HepG2 (cell line): ENCODE results near the gene SPACDR. TPM values are rescaled to one million over a fixed set of nuclear protein-coding genes. Genes with fewer than 3 reads are reported as not detected.

Experiments used
- ATAC-seq: fragments of 200-7000 bp; cut with Tn5 transposase; 3 replicates; pipeline ENCODE4 v1.9.1; 2020; ENCODE audit warnings: mild to moderate bottlenecking, moderate library complexity
- BruUV-seq: library from RNA; stranded (reverse); fragments of 400-500 nt; replicated peaks from 2 replicates; lab custom pipeline; 2021; lab: Mats Ljungman, UMichigan
- CTCF ChIA-PET: fragments of 300-600 bp; formaldehyde crosslinking; extraction: SDS; loops from one replicate; lab custom pipeline; 2021; ENCODE audit warnings: low total read pairs, inconsistent platforms, low intra/inter-chr PET ratio; lab: Yijun Ruan, JAX
- POLR2A ChIA-PET: fragments of 350-600 bp; sonication (Branson Sonifier 250); formaldehyde crosslinking; loops from one replicate; lab custom pipeline; 2020; ENCODE audit warnings: antibody characterized with exemption, inconsistent platforms; lab: Yijun Ruan, JAX
- DNase-seq: peaks from one replicate; pipeline ENCODE4 v3.0.0-alpha.2; 2015; ENCODE audit warnings: low spot score
- FAIRE-seq: peaks from 3 replicates; lab custom pipeline; 2011; peaks lifted over from hg19 to GRCh38; lab: Jason Lieb, UNC
- H2AFZ ChIP-seq: one replicate; pipeline ENCODE4 v1.6.1; 2011; ENCODE audit warnings: low read length, inconsistent platforms
- H3K27ac ChIP-seq: fragments of 300-600 bp; 3 replicates; pipeline ENCODE4 v1.8.0; 2011; ENCODE audit warnings: mixed run types, mild to moderate bottlenecking, mixed read lengths, low read length, inconsistent platforms; ENCODE audit not compliant: insufficient read depth; ENCODE audit errors: extremely low read length
- H3K27me3 ChIP-seq, 2 experiments: fragments of 200-600 bp in 1 of 2; 2 replicates in 1 of 2; 3 replicates in 1 of 2; pipeline versions ENCODE4 v1.6.0 to v1.8.0; 2011; ENCODE audit warnings: low read length in 2 of 2, mild to moderate bottlenecking in 2 of 2, moderate library complexity in 2 of 2, inconsistent platforms in 1 of 2; ENCODE audit not compliant: insufficient read depth in 2 of 2, control insufficient read depth in 1 of 2
- H3K36me3 ChIP-seq, 2 experiments: fragments of 200-600 bp in 1 of 2; replicated peaks in 1 of 2; 2 replicates in 1 of 2; 3 replicates in 1 of 2; pipeline versions ENCODE4 v1.5.1 to v1.8.0; 2011; ENCODE audit warnings: low read length in 2 of 2, inconsistent platforms in 1 of 2; ENCODE audit not compliant: insufficient read depth in 2 of 2, control insufficient read depth in 1 of 2
- H3K4me1 ChIP-seq: 2 replicates; pipeline ENCODE4 v1.5.1; 2012; ENCODE audit warnings: low read length, inconsistent platforms; ENCODE audit not compliant: insufficient read depth
- H3K4me2 ChIP-seq: 2 replicates; pipeline ENCODE4 v1.6.0; 2011; ENCODE audit warnings: low read depth, low read length, inconsistent platforms
- H3K4me3 ChIP-seq, 3 experiments: fragments of 200-600 bp in 1 of 3; sonication (generic), shearing (Covaris generic) in 1 of 3; replicated peaks in 1 of 3; 2 replicates each; pipeline ENCODE4 v1.5.1; 2011 to 2016; ENCODE audit warnings: low read length in 3 of 3, inconsistent platforms in 2 of 3, low read depth in 2 of 3, mild to moderate bottlenecking in 2 of 3, control low read depth in 1 of 3, mixed read lengths in 1 of 3; ENCODE audit not compliant: insufficient read depth in 1 of 3
- H3K79me2 ChIP-seq: one replicate; pipeline ENCODE4 v1.6.1; 2011; ENCODE audit warnings: low read length, inconsistent platforms; ENCODE audit not compliant: insufficient read depth
- H3K9ac ChIP-seq: 2 replicates; pipeline ENCODE4 v1.6.0; 2011; ENCODE audit warnings: mild to moderate bottlenecking, low read depth, low read length, inconsistent platforms; ENCODE audit not compliant: insufficient read depth
- H3K9me3 ChIP-seq: 2 replicates; pipeline ENCODE4 v1.5.1; 2012; ENCODE audit warnings: mild to moderate bottlenecking, low read length
- H4K20me1 ChIP-seq: 2 replicates; pipeline ENCODE4 v1.6.0; 2011; ENCODE audit warnings: inconsistent platforms, mild to moderate bottlenecking, low read length, moderate library complexity; ENCODE audit not compliant: insufficient read depth
- ARID2 ChIP-seq: sonication (generic); formaldehyde crosslinking; IDR thresholded peaks from 2 replicates; pipeline ENCODE4 v1.8.1; 2022; ENCODE audit warnings: mild to moderate bottlenecking, missing genetic modification reagents, borderline replicate concordance
- EP300 ChIP-seq, 3 experiments: sonication (generic) in 1 of 3; formaldehyde crosslinking in 1 of 3; IDR thresholded peaks; 2 replicates each; pipeline versions ENCODE4 v1.5.1 to v1.6.1; 2011 to 2020; ENCODE audit warnings: low read depth in 2 of 3, low read length in 2 of 3, borderline replicate concordance in 1 of 3, improper control_type of control experiment in 1 of 3, mild to moderate bottlenecking in 1 of 3, missing genetic modification reagents in 1 of 3, moderate library complexity in 1 of 3
- FOSL1 ChIP-seq: sonication (generic); formaldehyde crosslinking; IDR thresholded peaks from 2 replicates; pipeline ENCODE4 v1.9.0; 2021; ENCODE audit warnings: missing genetic modification reagents, borderline replicate concordance
- KDM1A ChIP-seq: IDR thresholded peaks from 2 replicates; pipeline ENCODE4 v1.6.1; 2016; ENCODE audit warnings: missing compliant biosample characterization
- PLRG1 ChIP-seq: fragments of 450-650 bp; conservative IDR thresholded peaks from 2 replicates; pipeline ENCODE4 v1.6.1; 2016
- SCMH1 ChIP-seq: sonication (generic); formaldehyde crosslinking; IDR thresholded peaks from 2 replicates; pipeline ENCODE4 v1.9.0; 2021; ENCODE audit warnings: missing genetic modification reagents, mild to moderate bottlenecking, borderline replicate concordance
- ZFP36L2 ChIP-seq: sonication (generic); formaldehyde crosslinking; IDR thresholded peaks from 2 replicates; pipeline ENCODE4 v1.4.0; 2020; ENCODE audit warnings: missing genetic modification reagents
- ZNF138 ChIP-seq: sonication (generic); formaldehyde crosslinking; IDR thresholded peaks from 2 replicates; pipeline ENCODE4 v1.5.0; 2020; ENCODE audit warnings: mild to moderate bottlenecking, low read depth, missing genetic modification reagents
- ZNF225 ChIP-seq: sonication (generic); formaldehyde crosslinking; IDR thresholded peaks from 2 replicates; pipeline ENCODE4 v1.4.0; 2020; ENCODE audit warnings: mild to moderate bottlenecking, missing genetic modification reagents
- WGBS: methylation state at CpG from one replicate; pipeline ENCODE4 v1.1.6; 2017; ENCODE audit warnings: low lambda C conversion rate; 5-methylcytosine and 5-hydroxymethylcytosine counted together
- in situ Hi-C: cut with HindIII; loops from 2 replicates; pipeline ENCODE4 v1.10.0; 2017; ENCODE audit warnings: low pct_unique_long_range_greater_than_20kb; ENCODE audit not compliant: extremely low pct_ligation_motif_present
- intact Hi-C: fragments of 100-400 bp; cut with micrococcal nuclease; formaldehyde crosslinking; loops from one replicate; pipeline ENCODE4 v1.10.0; 2022; ENCODE audit not compliant: unreplicated experiment
- polyA plus RNA-seq, 8 experiments: library from polyadenylated mRNA; depleted of rRNA in 3 of 8; stranded (reverse) in 7 of 8; unstranded in 1 of 8; fragments of >200 nt; fragmentation: Illumina TruSeq in 4 of 8; extraction: Trizol in 4 of 8; gene quantifications; 2 replicates each; pipeline versions ENCODE4 v1.2.1 to v1.2.3, GENCODE V29; 2011 to 2016; ENCODE audit warnings: low read depth in 4 of 8, missing spikeins in 1 of 8, mixed read lengths in 1 of 8; ENCODE audit not compliant: insufficient read depth in 1 of 8
- total RNA-seq, 5 experiments: library from RNA; depleted of rRNA; stranded (reverse); fragments of >200 nt; fragmentation: Illumina TruSeq; extraction: Trizol; gene quantifications; 2 replicates each; pipeline ENCODE4 v1.2.3, GENCODE V29; 2016; ENCODE audit warnings: low read depth in 1 of 5
- TF ChIP-seq, protein P1 (sequence below): sonication (generic); formaldehyde crosslinking; IDR thresholded peaks from 2 replicates; pipeline ENCODE4 v1.4.0; 2020; ENCODE audit warnings: missing genetic modification reagents
- TF ChIP-seq, protein P2 (sequence below): sonication (generic); formaldehyde crosslinking; IDR thresholded peaks from 2 replicates; pipeline ENCODE4 v1.4.0; 2020; ENCODE audit warnings: missing genetic modification reagents
- TF ChIP-seq, protein P3 (sequence below): sonication (generic); formaldehyde crosslinking; IDR thresholded peaks from 2 replicates; pipeline ENCODE4 v1.5.0; 2020; ENCODE audit warnings: mild to moderate bottlenecking, missing genetic modification reagents
- TF ChIP-seq, protein P4 (sequence below): IDR thresholded peaks from 2 replicates; pipeline ENCODE4 v1.6.1; 2012; ENCODE audit warnings: low read depth, low read length, improper control_type of control experiment
- TF ChIP-seq, protein P5 (sequence below): sonication (generic); formaldehyde crosslinking; IDR thresholded peaks from 2 replicates; pipeline ENCODE4 v1.5.0; 2020; ENCODE audit warnings: mild to moderate bottlenecking, missing genetic modification reagents

Gene SPACDR
- total and polyA plus RNA-seq, 2 of the 13 experiments (the other 11 are each of a cell fraction or from before 2014, with no cell fraction given), result 0.41 TPM; not detected in 1

DNA sequence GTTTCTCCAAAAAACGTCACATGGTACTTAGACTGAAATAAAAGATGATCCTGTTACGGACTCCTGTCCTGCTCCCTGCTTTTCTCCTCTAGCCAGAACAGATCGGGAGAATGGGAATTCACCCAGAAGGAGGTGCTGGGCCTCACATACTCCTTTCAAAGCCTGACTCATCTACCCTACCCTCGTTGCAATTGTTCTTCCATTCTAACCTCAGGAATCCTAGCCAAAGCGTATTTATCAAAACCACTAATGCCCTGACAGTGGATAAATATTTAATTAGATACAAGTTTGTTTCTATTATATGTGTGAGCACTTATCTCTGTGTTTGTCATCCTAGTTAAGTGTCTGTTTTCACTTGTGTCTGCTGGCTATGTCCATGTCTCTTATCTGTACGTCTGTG, 57.3 kb downstream of the SPACDR start:
- DNase-seq (no peak), ATAC-seq (no peak), FAIRE-seq (no peak)
- Histone ChIP-seq H4K20me1 (no peaks in the 10 kb centered on the region), H3K9me3 (no peaks in the 10 kb centered on the region), H3K9ac (no peak overlapping the region), H2AFZ (no peak overlapping the region), H3K27me3 (peaks cover 1 to 13% of the 10 kb centered on the region in 2 experiments; a peak in 4 of 5 replicates), H3K4me3 (no peak overlapping the region), H3K79me2 (no peaks in the 10 kb centered on the region), H3K4me2 (no peak overlapping the region), H3K4me1 (no peaks in the 10 kb centered on the region), H3K36me3 (no peaks in the 10 kb centered on the region), H3K27ac (no peak overlapping the region)
- intact Hi-C loops, result no loop called here
- ChIA-PET CTCF (interaction anchor here (1.2 to 1.3 kb wide), 2 partner anchors 33 to 44 kb away, joined by 3 read pairs; no protein-coding TSS in a partner anchor), POLR2A (interaction anchor here (1.3 kb wide), 1 partner anchor 22 kb away, joined by 8 read pairs; the partner anchor contains the start of genes MEPCE and ZCWPW1)
- 35% methylated on average over 6 of the region's 6 CpGs for WGBS
- BruUV-seq, result no TSS peak
- in situ Hi-C loops, result no loop called here
- TF ChIP-seq EP300 (IDR thresholded peaks at IDR 0.05; ENCODE audit: low read depth in 2 of 2, low read length in 2 of 2) (no peak), EP300 (CRISPR knock-in tag; IDR thresholded peaks at IDR 0.05; ENCODE audit: borderline replicate concordance) (no peak), FOSL1 (CRISPR knock-in tag) (no peak), KDM1A (no peak), ZNF138 (no peak), ZNF225 (CRISPR knock-in tag) (no peak), ZFP36L2 (CRISPR knock-in tag) (no peak), ARID2 (no peak), SCMH1 (no peak), PLRG1 (no peak)
- TF ChIP-seq, protein P1, sequence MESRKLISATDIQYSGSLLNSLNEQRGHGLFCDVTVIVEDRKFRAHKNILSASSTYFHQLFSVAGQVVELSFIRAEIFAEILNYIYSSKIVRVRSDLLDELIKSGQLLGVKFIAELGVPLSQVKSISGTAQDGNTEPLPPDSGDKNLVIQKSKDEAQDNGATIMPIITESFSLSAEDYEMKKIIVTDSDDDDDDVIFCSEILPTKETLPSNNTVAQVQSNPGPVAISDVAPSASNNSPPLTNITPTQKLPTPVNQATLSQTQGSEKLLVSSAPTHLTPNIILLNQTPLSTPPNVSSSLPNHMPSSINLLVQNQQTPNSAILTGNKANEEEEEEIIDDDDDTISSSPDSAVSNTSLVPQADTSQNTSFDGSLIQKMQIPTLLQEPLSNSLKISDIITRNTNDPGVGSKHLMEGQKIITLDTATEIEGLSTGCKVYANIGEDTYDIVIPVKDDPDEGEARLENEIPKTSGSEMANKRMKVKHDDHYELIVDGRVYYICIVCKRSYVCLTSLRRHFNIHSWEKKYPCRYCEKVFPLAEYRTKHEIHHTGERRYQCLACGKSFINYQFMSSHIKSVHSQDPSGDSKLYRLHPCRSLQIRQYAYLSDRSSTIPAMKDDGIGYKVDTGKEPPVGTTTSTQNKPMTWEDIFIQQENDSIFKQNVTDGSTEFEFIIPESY (CRISPR knock-in tag), result no peak
- TF ChIP-seq, protein P2, sequence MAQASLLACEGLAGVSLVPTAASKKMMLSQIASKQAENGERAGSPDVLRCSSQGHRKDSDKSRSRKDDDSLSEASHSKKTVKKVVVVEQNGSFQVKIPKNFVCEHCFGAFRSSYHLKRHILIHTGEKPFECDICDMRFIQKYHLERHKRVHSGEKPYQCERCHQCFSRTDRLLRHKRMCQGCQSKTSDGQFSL (CRISPR knock-in tag), result no peak
- TF ChIP-seq, protein P3, sequence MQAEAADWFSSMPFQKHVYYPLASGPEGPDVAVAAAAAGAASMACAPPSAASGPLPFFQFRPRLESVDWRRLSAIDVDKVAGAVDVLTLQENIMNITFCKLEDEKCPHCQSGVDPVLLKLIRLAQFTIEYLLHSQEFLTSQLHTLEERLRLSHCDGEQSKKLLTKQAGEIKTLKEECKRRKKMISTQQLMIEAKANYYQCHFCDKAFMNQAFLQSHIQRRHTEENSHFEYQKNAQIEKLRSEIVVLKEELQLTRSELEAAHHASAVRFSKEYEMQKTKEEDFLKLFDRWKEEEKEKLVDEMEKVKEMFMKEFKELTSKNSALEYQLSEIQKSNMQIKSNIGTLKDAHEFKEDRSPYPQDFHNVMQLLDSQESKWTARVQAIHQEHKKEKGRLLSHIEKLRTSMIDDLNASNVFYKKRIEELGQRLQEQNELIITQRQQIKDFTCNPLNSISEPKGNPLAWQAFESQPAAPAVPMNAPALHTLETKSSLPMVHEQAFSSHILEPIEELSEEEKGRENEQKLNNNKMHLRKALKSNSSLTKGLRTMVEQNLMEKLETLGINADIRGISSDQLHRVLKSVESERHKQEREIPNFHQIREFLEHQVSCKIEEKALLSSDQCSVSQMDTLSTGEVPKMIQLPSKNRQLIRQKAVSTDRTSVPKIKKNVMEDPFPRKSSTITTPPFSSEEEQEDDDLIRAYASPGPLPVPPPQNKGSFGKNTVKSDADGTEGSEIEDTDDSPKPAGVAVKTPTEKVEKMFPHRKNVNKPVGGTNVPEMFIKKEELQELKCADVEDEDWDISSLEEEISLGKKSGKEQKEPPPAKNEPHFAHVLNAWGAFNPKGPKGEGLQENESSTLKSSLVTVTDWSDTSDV (CRISPR knock-in tag), result no peak
- TF ChIP-seq, protein P4, sequence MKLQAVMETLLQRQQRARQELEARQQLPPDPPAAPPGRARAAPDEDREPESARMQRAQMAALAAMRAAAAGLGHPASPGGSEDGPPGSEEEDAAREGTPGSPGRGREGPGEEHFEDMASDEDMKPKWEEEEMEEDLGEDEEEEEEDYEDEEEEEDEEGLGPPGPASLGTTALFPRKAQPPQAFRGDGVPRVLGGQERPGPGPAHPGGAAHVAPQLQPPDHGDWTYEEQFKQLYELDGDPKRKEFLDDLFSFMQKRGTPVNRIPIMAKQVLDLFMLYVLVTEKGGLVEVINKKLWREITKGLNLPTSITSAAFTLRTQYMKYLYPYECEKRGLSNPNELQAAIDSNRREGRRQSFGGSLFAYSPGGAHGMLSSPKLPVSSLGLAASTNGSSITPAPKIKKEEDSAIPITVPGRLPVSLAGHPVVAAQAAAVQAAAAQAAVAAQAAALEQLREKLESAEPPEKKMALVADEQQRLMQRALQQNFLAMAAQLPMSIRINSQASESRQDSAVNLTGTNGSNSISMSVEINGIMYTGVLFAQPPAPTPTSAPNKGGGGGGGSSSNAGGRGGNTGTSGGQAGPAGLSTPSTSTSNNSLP, result no peak
- TF ChIP-seq, protein P5, sequence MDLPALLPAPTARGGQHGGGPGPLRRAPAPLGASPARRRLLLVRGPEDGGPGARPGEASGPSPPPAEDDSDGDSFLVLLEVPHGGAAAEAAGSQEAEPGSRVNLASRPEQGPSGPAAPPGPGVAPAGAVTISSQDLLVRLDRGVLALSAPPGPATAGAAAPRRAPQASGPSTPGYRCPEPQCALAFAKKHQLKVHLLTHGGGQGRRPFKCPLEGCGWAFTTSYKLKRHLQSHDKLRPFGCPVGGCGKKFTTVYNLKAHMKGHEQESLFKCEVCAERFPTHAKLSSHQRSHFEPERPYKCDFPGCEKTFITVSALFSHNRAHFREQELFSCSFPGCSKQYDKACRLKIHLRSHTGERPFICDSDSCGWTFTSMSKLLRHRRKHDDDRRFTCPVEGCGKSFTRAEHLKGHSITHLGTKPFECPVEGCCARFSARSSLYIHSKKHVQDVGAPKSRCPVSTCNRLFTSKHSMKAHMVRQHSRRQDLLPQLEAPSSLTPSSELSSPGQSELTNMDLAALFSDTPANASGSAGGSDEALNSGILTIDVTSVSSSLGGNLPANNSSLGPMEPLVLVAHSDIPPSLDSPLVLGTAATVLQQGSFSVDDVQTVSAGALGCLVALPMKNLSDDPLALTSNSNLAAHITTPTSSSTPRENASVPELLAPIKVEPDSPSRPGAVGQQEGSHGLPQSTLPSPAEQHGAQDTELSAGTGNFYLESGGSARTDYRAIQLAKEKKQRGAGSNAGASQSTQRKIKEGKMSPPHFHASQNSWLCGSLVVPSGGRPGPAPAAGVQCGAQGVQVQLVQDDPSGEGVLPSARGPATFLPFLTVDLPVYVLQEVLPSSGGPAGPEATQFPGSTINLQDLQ (CRISPR knock-in tag), result no peak
